Measurements from ENCODE around the gene SLC7A6.
A peak's percentile ranks its signal among the peaks of the same experiment; 100 is the strongest.

Gene SLC7A6

GRCh38 chr16:68310774-68311511 is 46.6 kb downstream of the SLC7A6 start, which contains the start of the genes PRMT7 and SLC7A6OS:
Gene PRMT7, plus strand, starts transcription at chr16:68311019. Its CDS starts 4,961 bp downstream, at chr16:68315980.
Gene SLC7A6OS, minus strand, starts transcription at chr16:68310946. Its CDS starts 20 bp downstream, at chr16:68310926.
- DNase-seq: peak; percentile 98

GRCh38 chr16:68313116-68313515 is 48.8 kb downstream of the SLC7A6 start:
- no peak for DNase-seq

GRCh38 chr16:68319185-68319908 is 55.0 kb downstream of the SLC7A6 start:
- no peak for DNase-seq

GRCh38 chr16:68324336-68324735 is 60.0 kb downstream of the SLC7A6 start:
- DNase-seq: no peak

- no peak for DNase-seq
Measured at GRCh38 chr16:68324780-68325357, 60.5 kb downstream of the SLC7A6 start.

- DNase-seq: peak; percentile 94
Measured at GRCh38 chr16:68328151-68328859, 64.0 kb downstream of the SLC7A6 start.

GRCh38 chr16:68328860-68329390 is 64.6 kb downstream of the SLC7A6 start:
- DNase-seq: no peak

GRCh38 chr16:68331879-68332410 is 67.6 kb downstream of the SLC7A6 start:
- no peak for DNase-seq

- DNase-seq: peak; percentile 87
Measured at GRCh38 chr16:68332411-68333121, 68.2 kb downstream of the SLC7A6 start.

- DNase-seq: no peak
Measured at GRCh38 chr16:68335175-68335574, 70.8 kb downstream of the SLC7A6 start.

GRCh38 chr16:68338326-68339119 is 74.2 kb downstream of the SLC7A6 start:
- no peak for DNase-seq

- no peak for DNase-seq
Measured at GRCh38 chr16:68339214-68339613, 74.9 kb downstream of the SLC7A6 start.

- DNase-seq: no peak
Measured at GRCh38 chr16:68342620-68343019, 78.3 kb downstream of the SLC7A6 start.

GRCh38 chr16:68343137-68343536 is 78.8 kb downstream of the SLC7A6 start:
- no peak for DNase-seq

- no peak for DNase-seq
Measured at GRCh38 chr16:68344252-68344651, 79.9 kb downstream of the SLC7A6 start.

- DNase-seq: no peak
Measured at GRCh38 chr16:68345351-68345810, 81.1 kb downstream of the SLC7A6 start.

GRCh38 chr16:68345958-68346635 is 81.8 kb downstream of the SLC7A6 start:
- DNase-seq: no peak

- no peak for DNase-seq
Measured at GRCh38 chr16:68346892-68347480, 82.7 kb downstream of the SLC7A6 start.

- DNase-seq: no peak
Measured at GRCh38 chr16:68347605-68348004, 83.3 kb downstream of the SLC7A6 start.
